Spleen (tissue), 7 donors: ENCODE data around the gene TMEM109.

ENCODE experiments used
- CTCF ChIP-seq, 11 experiments: fragments of 200-600 bp in 7 of 11; fragments of 450-650 bp in 4 of 11; sonication (generic) in 4 of 11; IDR thresholded peaks in 8 of 11; conservative IDR thresholded peaks in 3 of 11; 1 replicate in 7 of 11; 2 replicates in 4 of 11; pipeline versions ENCODE4 v1.4.0 to v1.8.0; 2016 to 2021; ENCODE audit warnings: antibody characterized with exemption in 11 of 11, inconsistent platforms in 4 of 11, mild to moderate bottlenecking in 1 of 11
- POLR2A ChIP-seq, 3 donors: fragments of 450-650 bp; IDR thresholded peaks; one replicate each; pipeline ENCODE4 v1.5.1; 2017; ENCODE audit warnings: antibody characterized with exemption in 3 of 3, mild to moderate bottlenecking in 1 of 3
- POLR2AphosphoS5 ChIP-seq, 3 donors: sonication (generic); formaldehyde crosslinking; IDR thresholded peaks; one replicate each; pipeline ENCODE4 v1.5.1; 2017; ENCODE audit warnings: antibody characterized with exemption in 3 of 3
- donor health status: DM: no; HTN: no; CAD: no; lungs with moderate emphysema.
- donor health status: DM: no; HTN: no; CAD: no.
- donor health status: DM: no; HTN: no; CAD: no.

- no peak for TF ChIP-seq CTCF (IDR thresholded peaks at IDR 0.05 in 8 of 11, conservative IDR thresholded peaks at IDR 0.05 in 3 of 11)
- TF ChIP-seq POLR2AphosphoS5 (IDR thresholded peaks at IDR 0.05) = peak in 1 of 3 donors; percentile 6
- TF ChIP-seq POLR2A (IDR thresholded peaks at IDR 0.05) = no peak
Observed at GRCh38 chr11:60941371-60942119, 27.6 kb downstream of the TMEM109 start.
